Muscle of arm (tissue), 12 donors: ENCODE data around the gene CTDSPL. TPM values are rescaled to one million over a fixed set of nuclear protein-coding genes. Genes with fewer than 3 reads are reported as not detected.
"Not testable (repeated sequence)": the region's sequence is repeated elsewhere in the genome, so short reads cannot be mapped to it uniquely, and the experiment has no call there.

ENCODE experiments used
- DNase-seq: peaks from one replicate; pipeline ENCODE4 v3.0.0-alpha.2; 2013
- polyA plus RNA-seq, 12 donors: library from polyadenylated mRNA; unstranded; fragments of 120-200 nt; gene quantifications; one replicate each; pipeline ENCODE4 v1.2.1, GENCODE V29; 2013; ENCODE audit not compliant: insufficient read length in 12 of 12

The CTDSPL gene
- polyA plus RNA-seq, 12 donors: 31.9 to 46.5 (median 39.4) TPM; not detected in 1

- not testable (repeated sequence) for DNase-seq
These were observed 171.9 kb downstream of the CTDSPL start for GRCh38 chr3:38033586-38033985.

Other genes starting within 250 kb of the CTDSPL start
- 10 to 100 TPM in 2 of 12 donors, 1 to 10 TPM in 9, not detected in 1; 4.4 to 24.2 (median 5.9) TPM for gene VILL, start 128.9 kb downstream of the CTDSPL start, polyA plus RNA-seq
- gene PLCD1, start 167.8 kb downstream of the CTDSPL start, polyA plus RNA-seq: 10 to 100 TPM in 9 of 12 donors, 1 to 10 TPM in 2, not detected in 1; 8.7 to 29.9 (median 13.0) TPM
- 1 to 10 TPM in 1 of 12 donors, under 1 TPM in 9, not detected in 2; 0.14 to 1.1 (median 0.49) TPM for gene DLEC1, start 177.3 kb downstream of the CTDSPL start, polyA plus RNA-seq